DND-41 (cell line): ENCODE data around the gene OTP.

Experiments used
- CTCF ChIP-seq: IDR thresholded peaks from 2 replicates; pipeline ENCODE4 v1.5.1; 2012; ENCODE audit warnings: borderline replicate concordance, low read length, moderate library complexity, mild to moderate bottlenecking; ENCODE audit not compliant: poor library complexity, severe bottlenecking; ENCODE audit errors: extremely low read depth
- EZH2 ChIP-seq: IDR thresholded peaks from 3 replicates; pipeline ENCODE4 v1.6.1; 2012; ENCODE audit warnings: borderline replicate concordance, low read depth, mild to moderate bottlenecking, moderate library complexity, low read length, inconsistent platforms; ENCODE audit not compliant: severe bottlenecking

GRCh38 chr5:77645995-77646639 is 7.6 kb upstream of the OTP start:
- TF ChIP-seq EZH2 (no peak), CTCF (no peak)
